Mesodermal cell (in vitro differentiated cells): ENCODE results near the gene FEZ2.
A peak's percentile ranks its signal among the peaks of the same experiment; 100 is the strongest.

ENCODE experiments used
- H3K27ac ChIP-seq: 2 replicates; pipeline ENCODE4 v1.7.0; 2013; ENCODE audit warnings: mild to moderate bottlenecking, low read depth, low read length, moderate library complexity; ENCODE audit not compliant: severe bottlenecking
- H3K36me3 ChIP-seq: 2 replicates; pipeline ENCODE4 v1.7.1; 2013; ENCODE audit warnings: mild to moderate bottlenecking, low read length, moderate library complexity; ENCODE audit not compliant: control insufficient read depth, insufficient read depth
- H3K4me1 ChIP-seq: one replicate; pipeline ENCODE4 v1.7.1; 2013; ENCODE audit warnings: mild to moderate bottlenecking, low read length; ENCODE audit not compliant: insufficient read depth, control insufficient read depth, poor library complexity, severe bottlenecking
- H3K4me3 ChIP-seq: 2 replicates; pipeline ENCODE4 v1.7.0; 2013; ENCODE audit warnings: low read length, control low read depth, mild to moderate bottlenecking; ENCODE audit not compliant: insufficient read depth, poor library complexity, severe bottlenecking; ENCODE audit errors: extremely low read depth
- H3K9me3 ChIP-seq: 2 replicates; pipeline ENCODE4 v1.7.1; 2013; ENCODE audit warnings: mild to moderate bottlenecking, low read length, moderate library complexity; ENCODE audit not compliant: control insufficient read depth
- WGBS, 2 experiments: methylation state at CpG; one replicate each; pipeline ENCODE4 v1.1.5; 2013; ENCODE audit warnings: missing lambda C conversion rate in 2 of 2; ENCODE audit not compliant: insufficient coverage in 2 of 2; 5-methylcytosine and 5-hydroxymethylcytosine counted together

The FEZ2 gene

GRCh38 chr2:36562240-36562639 is 35.7 kb downstream of the FEZ2 start:
- Histone ChIP-seq H3K36me3 (peaks cover 40% of the 10 kb centered on the region), H3K4me1 (peaks cover 59% of the 10 kb centered on the region), H3K9me3 (no peaks in the 10 kb centered on the region), H3K27ac (peak overlapping the region; percentile 98), H3K4me3 (no peak overlapping the region)
- no CpG with 5 or more reads among the region's 1 CpG for WGBS, 2 experiments

- Histone ChIP-seq H3K4me3 (no peak overlapping the region), H3K4me1 (peaks cover 54% of the 10 kb centered on the region), H3K27ac (peak overlapping the region; percentile 98), H3K36me3 (peaks cover 38% of the 10 kb centered on the region), H3K9me3 (no peaks in the 10 kb centered on the region)
- WGBS, 2 experiments = 0 to 93% methylated on average over 1 to 3 of the region's 8 CpGs
Measured at GRCh38 chr2:36561237-36561944, 36.6 kb downstream of the FEZ2 start.

GRCh38 chr2:36560726-36561125 is 37.2 kb downstream of the FEZ2 start:
- Histone ChIP-seq H3K4me3 (no peak overlapping the region), H3K9me3 (no peaks in the 10 kb centered on the region), H3K36me3 (peaks cover 38% of the 10 kb centered on the region), H3K27ac (peak overlapping the region; percentile 98), H3K4me1 (peaks cover 54% of the 10 kb centered on the region)
- WGBS, 2 experiments = 95% methylated on average over 4 of the region's 5 CpGs

GRCh38 chr2:36559221-36559942 is 38.6 kb downstream of the FEZ2 start:
- peaks cover 37% of the 10 kb centered on the region for H3K36me3 ChIP-seq
- no peak overlapping the region for H3K4me3 ChIP-seq
- H3K9me3 ChIP-seq = no peaks in the 10 kb centered on the region
- H3K4me1 ChIP-seq = peaks cover 43% of the 10 kb centered on the region
- peak overlapping the region; percentile 39 for H3K27ac ChIP-seq
- 81 to 92% methylated on average over 8 to 11 of the region's 11 CpGs for whole genome bisulfite sequencing, 2 experiments

- Histone ChIP-seq H3K4me3 (no peak overlapping the region), H3K9me3 (no peaks in the 10 kb centered on the region), H3K36me3 (peaks cover 58% of the 10 kb centered on the region), H3K4me1 (peaks cover 31% of the 10 kb centered on the region), H3K27ac (no peak overlapping the region)
- 100% methylated on average over 1 of the region's 1 CpG; no CpG with 5 or more reads in 1 of the 2 experiments for WGBS, 2 experiments
Measured at GRCh38 chr2:36556842-36557241, 41.1 kb downstream of the FEZ2 start.

- no peak overlapping the region for H3K27ac ChIP-seq
- peaks cover 67% of the 10 kb centered on the region for H3K36me3 ChIP-seq
- peaks cover 26% of the 10 kb centered on the region for H3K4me1 ChIP-seq
- WGBS, 2 experiments = 100% methylated on average over 1 to 2 of the region's 3 CpGs
- no peak overlapping the region for H3K4me3 ChIP-seq
- no peaks in the 10 kb centered on the region for H3K9me3 ChIP-seq
Measured at GRCh38 chr2:36555789-36556188, 42.2 kb downstream of the FEZ2 start.

GRCh38 chr2:36554531-36554930 is 43.4 kb downstream of the FEZ2 start:
- WGBS, 2 experiments = 60 to 100% methylated on average over 1 of the region's 1 CpG

GRCh38 chr2:36553683-36554082 is 44.3 kb downstream of the FEZ2 start:
- Histone ChIP-seq H3K9me3 (no peaks in the 10 kb centered on the region), H3K36me3 (peaks cover 58% of the 10 kb centered on the region), H3K4me1 (peaks cover 24% of the 10 kb centered on the region), H3K4me3 (no peak overlapping the region), H3K27ac (no peak overlapping the region)
- 77 to 96% methylated on average over 2 to 4 of the region's 4 CpGs for whole genome bisulfite sequencing, 2 experiments

More at GRCh38 chr2:36554531-36554930, 43.4 kb downstream of the FEZ2 start:
- no peak overlapping the region for H3K4me3 ChIP-seq
- H3K4me1 ChIP-seq = peaks cover 22% of the 10 kb centered on the region
- H3K27ac ChIP-seq = peak overlapping the region; percentile 17
- peaks cover 61% of the 10 kb centered on the region for H3K36me3 ChIP-seq
- H3K9me3 ChIP-seq = no peaks in the 10 kb centered on the region

- peak overlapping the region; percentile 55 for H3K27ac ChIP-seq
Measured at GRCh38 chr2:36550006-36550405, 48.0 kb downstream of the FEZ2 start.

GRCh38 chr2:36549165-36549574 is 48.8 kb downstream of the FEZ2 start:
- H3K27ac ChIP-seq = peak overlapping the region; percentile 84

More at GRCh38 chr2:36550006-36550405, 48.0 kb downstream of the FEZ2 start:
- Histone ChIP-seq H3K36me3 (peaks cover 71% of the 10 kb centered on the region), H3K4me3 (no peak overlapping the region), H3K4me1 (peaks cover 29% of the 10 kb centered on the region), H3K9me3 (no peaks in the 10 kb centered on the region)
- 100% methylated on average over 2 of the region's 5 CpGs; no CpG with 5 or more reads in 1 of the 2 experiments for WGBS, 2 experiments

More at GRCh38 chr2:36549165-36549574, 48.8 kb downstream of the FEZ2 start:
- H3K4me1 ChIP-seq = peaks cover 31% of the 10 kb centered on the region
- H3K4me3 ChIP-seq = no peak overlapping the region
- 88% methylated on average over 5 of the region's 7 CpGs; no CpG with 5 or more reads in 1 of the 2 experiments for WGBS, 2 experiments
- H3K36me3 ChIP-seq = peaks cover 71% of the 10 kb centered on the region
- no peaks in the 10 kb centered on the region for H3K9me3 ChIP-seq
